OCI-LY1 (cell line): ENCODE measurements around the gene ATP11A.

Source experiments
- CTCF ChIP-seq: fragments of 200-600 bp; sonication (generic), shearing (Covaris generic); IDR thresholded peaks from 2 replicates; pipeline ENCODE4 v1.5.1; 2017; ENCODE audit warnings: mild to moderate bottlenecking, antibody characterized with exemption, low read length, moderate library complexity, mixed read lengths
- EZH2 ChIP-seq: fragments of 200-600 bp; sonication (generic), shearing (Covaris generic); IDR thresholded peaks from 2 replicates; pipeline ENCODE4 v1.8.0; 2017; ENCODE audit warnings: borderline replicate concordance, mixed run types, mild to moderate bottlenecking, antibody characterized with exemption, low read length, moderate library complexity, mixed read lengths

DNA sequence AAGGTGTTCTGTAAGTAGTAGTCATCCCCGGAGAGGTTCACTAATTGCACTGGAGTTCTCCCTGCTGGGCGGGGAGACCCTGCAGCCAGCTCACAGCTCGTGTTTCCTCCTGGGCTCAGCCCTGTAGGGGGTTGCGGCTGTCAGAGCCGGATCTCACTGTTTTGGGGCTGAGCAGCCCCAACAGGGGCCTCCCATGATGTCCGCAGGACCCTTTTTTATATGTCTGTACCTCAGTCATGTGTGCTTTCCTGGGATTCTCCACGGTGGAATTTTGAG, 148.9 kb downstream of the ATP11A start:
- TF ChIP-seq CTCF (no peak), EZH2 (no peak)
